PC-9 (cell line): ENCODE measurements around the gene ATAD3C.

Experiments used
- EZH2 ChIP-seq: fragments of 200-600 bp; sonication (generic); IDR thresholded peaks from 2 replicates; pipeline ENCODE4 v1.8.0; 2017; ENCODE audit warnings: antibody characterized with exemption, low read depth
- TF ChIP-seq, protein P1 (sequence below): fragments of 200-600 bp; sonication (generic); conservative IDR thresholded peaks from 2 replicates; pipeline ENCODE4 v1.6.1; 2017; ENCODE audit warnings: mixed run types, antibody characterized with exemption, mild to moderate bottlenecking, moderate library complexity

DNA sequence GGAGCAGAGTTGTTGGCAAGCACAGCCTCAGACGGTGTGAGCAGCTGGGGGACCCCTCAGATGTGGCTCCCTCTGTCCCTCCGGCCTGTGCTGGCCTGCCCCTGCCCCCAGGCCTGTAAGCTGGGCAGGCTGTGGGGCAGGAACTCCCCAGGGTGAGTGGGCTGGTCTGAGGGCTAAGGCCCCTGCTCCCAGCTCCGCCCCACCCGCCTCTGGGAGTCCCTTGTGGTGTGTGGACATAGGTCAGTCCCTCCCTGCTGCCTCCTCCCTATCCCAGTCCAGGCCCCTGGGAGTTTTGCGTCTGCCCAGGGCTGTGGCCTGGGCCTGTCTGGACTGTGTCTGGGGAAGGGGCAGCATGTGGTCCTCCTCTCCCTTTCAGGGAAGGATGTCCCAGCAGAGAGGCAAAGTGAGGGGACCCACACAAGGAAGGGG lies 17.6 kb upstream of the ATAD3C start:
- TF ChIP-seq, protein P1, sequence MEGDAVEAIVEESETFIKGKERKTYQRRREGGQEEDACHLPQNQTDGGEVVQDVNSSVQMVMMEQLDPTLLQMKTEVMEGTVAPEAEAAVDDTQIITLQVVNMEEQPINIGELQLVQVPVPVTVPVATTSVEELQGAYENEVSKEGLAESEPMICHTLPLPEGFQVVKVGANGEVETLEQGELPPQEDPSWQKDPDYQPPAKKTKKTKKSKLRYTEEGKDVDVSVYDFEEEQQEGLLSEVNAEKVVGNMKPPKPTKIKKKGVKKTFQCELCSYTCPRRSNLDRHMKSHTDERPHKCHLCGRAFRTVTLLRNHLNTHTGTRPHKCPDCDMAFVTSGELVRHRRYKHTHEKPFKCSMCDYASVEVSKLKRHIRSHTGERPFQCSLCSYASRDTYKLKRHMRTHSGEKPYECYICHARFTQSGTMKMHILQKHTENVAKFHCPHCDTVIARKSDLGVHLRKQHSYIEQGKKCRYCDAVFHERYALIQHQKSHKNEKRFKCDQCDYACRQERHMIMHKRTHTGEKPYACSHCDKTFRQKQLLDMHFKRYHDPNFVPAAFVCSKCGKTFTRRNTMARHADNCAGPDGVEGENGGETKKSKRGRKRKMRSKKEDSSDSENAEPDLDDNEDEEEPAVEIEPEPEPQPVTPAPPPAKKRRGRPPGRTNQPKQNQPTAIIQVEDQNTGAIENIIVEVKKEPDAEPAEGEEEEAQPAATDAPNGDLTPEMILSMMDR, result no peak
- TF ChIP-seq EZH2, result no peak
